Measurements from ENCODE around the gene PLA2G4C.
"Not testable (repeated sequence)": the region's sequence is repeated elsewhere in the genome, so short reads cannot be mapped to it uniquely, and the experiment has no call there.

Gene PLA2G4C

GRCh38 chr19:48108997-48109782, 1.4 kb downstream of the PLA2G4C start:
- no peak for DNase-seq

- no peak for DNase-seq
Observed at GRCh38 chr19:48103922-48104321, 6.7 kb downstream of the PLA2G4C start.

- DNase-seq = no peak
Observed at GRCh38 chr19:48102870-48103751, 7.5 kb downstream of the PLA2G4C start.

GRCh38 chr19:48095612-48096175, 14.9 kb downstream of the PLA2G4C start:
- DNase-seq = no peak

GRCh38 chr19:48094855-48095203, 15.8 kb downstream of the PLA2G4C start:
- no peak for DNase-seq

GRCh38 chr19:48094129-48094854, 16.3 kb downstream of the PLA2G4C start:
- DNase-seq = no peak

DNA sequence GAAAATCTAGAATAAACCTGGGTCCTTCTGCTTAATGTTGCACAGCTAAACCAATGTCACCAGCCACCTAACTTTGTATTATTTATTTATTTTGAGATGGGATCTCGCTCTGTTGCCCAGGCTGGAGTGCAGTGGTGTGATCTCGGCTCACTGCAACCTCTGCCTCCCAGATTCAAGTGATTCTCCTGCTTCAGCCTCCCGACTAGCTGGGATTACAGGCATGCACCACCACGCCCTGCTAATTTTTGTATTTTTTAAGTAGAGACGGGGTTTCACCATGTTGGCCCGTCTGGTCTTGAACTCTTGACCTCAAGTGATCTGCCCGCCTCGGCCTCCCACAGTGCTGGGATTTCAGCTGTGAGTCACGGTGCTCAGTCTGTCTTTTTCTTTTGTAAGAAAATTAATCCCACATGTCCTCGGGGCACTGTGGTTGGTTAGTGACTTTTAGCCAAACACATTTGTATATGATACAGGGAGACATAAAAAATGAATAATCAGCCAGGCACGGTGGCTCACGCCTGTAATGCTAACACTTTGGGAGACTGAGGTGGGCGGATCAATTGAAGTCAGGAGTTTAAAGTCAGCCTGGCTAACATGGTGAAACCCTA, 19.4 kb downstream of the PLA2G4C start:
- not testable (repeated sequence) for DNase-seq

- no peak for DNase-seq
Observed at GRCh38 chr19:48090281-48090802, 20.3 kb downstream of the PLA2G4C start.

DNA sequence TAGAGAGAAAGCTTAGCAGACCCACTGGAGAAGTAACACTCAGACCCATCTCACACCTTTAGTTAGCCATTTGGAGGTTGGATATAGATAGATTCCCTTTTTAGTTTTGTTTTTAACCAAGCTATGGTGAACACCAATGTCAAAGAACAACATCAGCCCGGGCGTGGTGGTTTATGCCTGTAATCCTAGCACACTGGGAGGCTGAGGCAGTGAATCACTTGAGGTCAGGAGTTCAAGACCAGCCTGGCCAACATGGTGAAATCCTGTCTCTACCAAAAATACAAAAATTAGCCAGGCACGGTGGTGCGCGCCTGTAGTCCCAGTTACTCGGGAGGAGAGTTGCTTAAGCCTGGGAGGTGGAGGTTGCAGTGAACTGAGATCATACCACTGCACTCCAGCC, 21.6 kb downstream of the PLA2G4C start:
- DNase-seq = not testable (repeated sequence)

DNA sequence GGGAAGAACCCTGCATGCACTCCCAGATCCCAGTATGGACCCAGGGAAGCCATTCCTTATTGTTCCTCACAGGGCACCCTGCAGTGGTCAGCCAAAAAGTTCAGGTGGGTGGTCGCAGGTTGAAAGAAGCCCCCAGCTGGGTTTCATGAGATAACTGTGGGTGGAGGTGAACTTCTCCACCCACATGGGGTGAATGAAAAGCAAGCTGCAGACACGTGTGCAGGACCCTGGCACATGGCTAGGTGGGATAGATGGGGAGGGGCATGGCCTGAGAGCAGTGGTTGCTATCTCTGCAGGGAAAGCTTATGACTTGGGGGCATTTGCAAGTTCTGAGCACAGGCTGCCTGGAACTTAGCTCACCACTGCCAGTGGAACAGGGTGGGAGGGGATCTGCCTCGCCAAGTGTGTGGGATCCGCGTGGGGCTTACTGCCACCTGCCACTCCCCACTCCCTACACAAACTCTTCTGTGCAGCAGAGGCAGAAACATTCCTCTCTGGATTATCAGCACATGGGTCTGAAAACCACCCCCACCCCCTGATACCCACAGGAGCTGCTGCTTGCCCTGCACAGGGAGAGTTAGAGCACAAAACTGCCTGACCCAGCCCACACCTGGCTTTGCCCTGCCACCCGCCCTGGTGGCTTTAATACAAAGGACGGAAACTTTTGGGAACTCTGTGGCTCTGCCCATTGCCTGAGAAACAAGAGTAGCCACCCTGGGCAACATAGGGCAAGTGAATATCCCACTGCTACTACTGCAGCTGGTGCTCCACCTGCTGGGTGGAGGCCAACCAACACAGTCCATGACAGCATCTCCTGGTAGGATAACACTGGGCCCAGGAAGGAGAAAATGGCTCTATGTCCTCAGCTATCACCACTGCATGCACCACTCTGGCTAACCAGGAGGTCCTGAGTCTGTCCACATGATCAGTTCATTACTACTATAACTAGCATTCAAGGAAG, 24.4 kb downstream of the PLA2G4C start:
- no peak for DNase-seq

DNA sequence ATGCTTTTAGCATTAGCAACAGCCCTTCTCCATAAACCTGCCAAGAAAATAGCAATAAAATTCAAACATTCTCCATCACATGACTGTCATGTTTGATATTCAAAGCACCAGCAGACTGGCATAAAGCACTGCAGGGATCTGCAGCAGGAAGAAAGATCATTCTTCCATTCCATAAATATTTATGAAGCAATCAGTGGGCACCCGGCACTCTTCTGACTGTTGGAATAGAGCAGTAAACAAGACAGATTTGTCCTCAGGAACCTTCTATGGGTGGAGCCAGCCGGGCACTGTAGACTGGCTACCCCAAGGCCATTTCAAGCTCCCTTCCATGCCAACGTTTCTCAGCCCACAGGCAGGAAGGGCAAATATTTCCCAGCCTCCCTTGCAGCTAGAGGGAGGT, 25.5 kb downstream of the PLA2G4C start:
- DNase-seq = no peak

DNA sequence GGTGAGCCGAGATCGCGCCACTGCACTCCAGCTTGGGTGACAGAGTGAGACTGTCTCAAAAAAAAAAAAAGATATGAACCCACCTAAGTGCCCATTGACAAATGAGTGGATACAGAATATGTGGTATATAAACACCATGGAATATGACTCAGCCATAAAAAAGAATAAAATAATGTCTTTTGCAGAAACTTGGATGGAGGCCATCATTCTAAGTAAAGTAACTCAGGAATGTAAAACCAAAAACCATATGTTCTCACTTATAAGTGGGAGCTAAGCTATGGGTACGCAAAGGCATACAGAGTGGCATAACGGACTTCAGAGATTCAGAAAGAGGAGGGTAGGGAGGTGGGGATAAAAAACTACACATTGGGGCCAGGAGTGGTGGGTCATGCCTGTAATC, 29.5 kb downstream of the PLA2G4C start:
- no peak for DNase-seq

DNA sequence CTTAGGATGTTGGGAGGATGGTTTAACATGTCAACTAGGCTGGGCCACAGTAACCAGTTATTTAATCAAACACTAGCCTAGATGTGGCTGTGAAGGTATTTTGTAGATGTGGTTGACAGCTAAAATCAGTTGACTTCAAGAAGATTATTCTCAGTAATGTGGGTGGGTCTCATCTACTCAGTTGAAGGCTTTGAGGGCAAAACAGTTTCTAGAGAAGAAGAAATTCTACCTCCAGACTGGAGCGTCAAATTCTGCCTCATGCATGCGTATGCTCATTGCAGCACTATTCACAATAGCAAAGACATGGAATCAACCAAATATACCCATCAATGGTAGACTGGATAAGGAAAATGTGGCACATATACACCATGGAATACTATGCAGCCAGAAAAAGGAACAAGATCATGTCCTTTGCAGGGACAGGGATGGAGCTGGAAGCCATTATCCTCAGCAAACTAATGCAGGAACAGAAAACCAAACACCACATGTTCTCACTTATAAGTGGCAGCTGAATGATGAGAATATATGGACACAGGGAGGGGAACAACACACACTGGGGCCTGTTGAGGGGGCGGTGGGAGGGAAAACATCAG, 40.3 kb downstream of the PLA2G4C start:
- not testable (repeated sequence) for DNase-seq

- no peak for DNase-seq
Observed at GRCh38 chr19:48069435-48069834, 41.2 kb downstream of the PLA2G4C start.

- DNase-seq = no peak
Observed at GRCh38 chr19:48064509-48064908, 46.1 kb downstream of the PLA2G4C start.

DNA sequence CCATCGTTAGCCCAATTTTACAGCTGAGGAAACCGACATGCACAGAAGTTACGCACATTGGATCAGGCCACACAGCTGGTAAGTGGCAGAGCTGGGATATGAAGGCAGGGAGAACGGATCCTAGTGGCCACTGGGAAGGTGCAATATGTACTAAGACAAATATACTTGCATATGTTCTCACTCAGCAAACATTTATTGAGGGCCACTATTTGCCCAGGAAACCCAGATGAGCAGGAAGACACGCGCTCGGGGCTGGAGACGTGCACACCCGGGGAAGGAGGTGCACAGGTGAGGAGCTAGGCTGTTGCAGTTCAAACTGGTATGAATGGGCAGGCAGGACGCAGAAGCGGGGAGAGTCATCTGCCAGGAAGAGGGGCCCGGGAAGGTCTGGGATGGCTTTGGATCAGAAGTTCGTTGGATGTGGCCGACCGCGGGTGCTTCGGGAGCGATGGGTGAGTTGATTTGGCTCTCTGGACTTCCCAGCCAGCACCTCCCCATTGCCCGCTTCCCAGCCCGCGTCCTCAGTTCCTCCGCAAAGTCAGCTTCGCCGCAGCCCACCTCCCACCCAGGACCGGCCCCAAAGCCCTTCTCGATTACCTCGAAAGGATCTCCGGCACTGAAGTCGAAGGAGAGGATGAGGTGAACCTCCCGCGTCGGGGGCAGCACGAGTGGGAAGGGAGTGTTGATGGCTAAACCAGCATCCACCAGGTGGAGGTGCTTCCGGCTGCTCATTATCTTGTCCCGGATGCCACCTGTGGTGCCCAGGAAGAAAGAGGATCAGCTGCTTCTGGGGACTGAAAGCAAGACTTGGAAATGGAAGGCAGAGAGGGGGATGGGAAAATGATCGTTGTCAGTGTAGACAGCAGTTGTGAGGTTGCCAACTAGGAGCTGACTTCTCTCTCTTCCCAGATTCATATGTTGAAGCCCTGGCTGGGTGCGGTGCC, 48.9 kb downstream of the PLA2G4C start:
- no peak for DNase-seq

DNA sequence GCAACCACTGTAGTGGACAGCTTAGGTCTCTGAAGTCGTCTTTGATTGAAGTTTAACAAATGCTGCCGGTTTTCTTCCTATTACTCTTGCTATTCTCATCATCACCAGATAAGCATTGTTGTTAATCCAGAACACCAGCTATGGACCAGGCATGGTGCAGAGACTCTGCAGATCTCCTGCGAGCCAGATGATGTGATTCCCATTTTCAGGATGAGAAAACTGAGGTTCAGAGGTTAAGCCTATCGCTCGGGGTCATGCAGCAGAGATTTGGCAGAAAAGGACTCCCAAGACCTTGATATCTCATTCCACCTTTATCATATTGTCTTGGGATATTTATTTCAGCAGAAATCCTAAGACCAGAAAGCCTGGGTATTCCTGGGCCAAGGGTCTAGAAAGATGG, 50.2 kb downstream of the PLA2G4C start:
- no peak for DNase-seq

GRCh38 chr19:48059331-48059730, 51.3 kb downstream of the PLA2G4C start:
- DNase-seq = no peak

- no peak for DNase-seq
Observed at GRCh38 chr19:48053856-48054255, 56.8 kb downstream of the PLA2G4C start.

DNA sequence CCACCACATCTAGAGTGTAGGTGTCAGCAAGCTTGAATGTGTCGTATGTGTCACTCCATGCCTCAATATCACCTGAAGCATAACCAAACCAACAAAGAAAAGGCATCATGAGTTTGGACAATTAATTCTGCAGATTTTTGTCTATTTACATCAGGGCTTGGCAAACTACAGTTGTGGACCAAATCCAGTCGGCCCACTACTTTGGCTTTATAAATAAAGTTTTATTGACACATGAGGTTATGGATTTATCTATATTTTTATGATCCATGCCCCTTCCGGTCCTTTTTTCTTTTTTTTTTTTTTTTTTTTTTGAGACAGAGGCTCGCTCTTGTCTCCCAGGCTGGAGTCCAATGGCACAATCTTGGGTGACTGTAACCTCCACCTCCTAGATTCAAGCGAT, 57.5 kb downstream of the PLA2G4C start:
- no peak for DNase-seq
